HCT116 (cell line): ENCODE measurements around the gene EARS2. TPM values are rescaled to one million over a fixed set of nuclear protein-coding genes. Genes with fewer than 3 reads are reported as not detected.

ENCODE experiments used
- ATAC-seq: fragments of 200-7000 bp; cut with Tn5 transposase; 2 replicates; pipeline ENCODE4 v1.9.1; 2020; ENCODE audit warnings: mild to moderate bottlenecking, moderate library complexity
- BruUV-seq: library from RNA; stranded (reverse); fragments of 400-500 nt; replicated peaks from 2 replicates; lab custom pipeline; 2021; lab: Mats Ljungman, UMichigan
- CTCF ChIA-PET: fragments of 300-600 bp; sonication (Branson Sonifier 250); formaldehyde crosslinking; loops from one replicate; lab custom pipeline; 2021; ENCODE audit warnings: antibody characterized with exemption; lab: Charles Lee
- POLR2A ChIA-PET: fragments of 300-600, 350-600 bp; sonication (Branson Sonifier 250); formaldehyde crosslinking; loops from one replicate; lab custom pipeline; 2021; ENCODE audit warnings: antibody characterized with exemption; lab: Charles Lee
- RAD21 ChIA-PET, 2 experiments: fragments of 300-600 bp; sonication (Branson Sonifier 250); formaldehyde crosslinking; loops; one replicate each; lab custom pipeline; 2023; ENCODE audit warnings: low total read pairs in 2 of 2; ENCODE audit not compliant: uncharacterized antibody in 2 of 2, unreplicated experiment in 2 of 2, low non-redundant PET in 1 of 2; lab: Charles Lee
- DNase-seq: peaks from one replicate; pipeline ENCODE4 v3.0.0-alpha.2; 2010; ENCODE audit warnings: low read depth, low spot score
- H2AFZ ChIP-seq: fragments of 200-600 bp; shearing (Covaris generic), sonication (generic); 2 replicates; pipeline ENCODE4 v1.6.1; 2017; ENCODE audit warnings: low read depth, mixed run types, mixed read lengths, antibody characterized with exemption, low read length; ENCODE audit not compliant: poor library complexity, severe bottlenecking
- H3K27ac ChIP-seq: 2 replicates; pipeline ENCODE4 v1.5.1; 2012; ENCODE audit warnings: low read depth, low read length
- H3K27me3 ChIP-seq: fragments of 200-600 bp; sonication (generic); 2 replicates; pipeline ENCODE4 v1.6.1; 2016; ENCODE audit warnings: mixed run types, low read length, mixed read lengths; ENCODE audit not compliant: insufficient read depth
- H3K36me3 ChIP-seq, 2 experiments: fragments of 200-500 bp in 1 of 2; fragments of 200-600 bp in 1 of 2; sonication (Bioruptor generic) in 1 of 2; sonication (generic) in 1 of 2; 2 replicates each; pipeline versions ENCODE4 v1.5.1 to v1.6.1; 2014 to 2016; ENCODE audit warnings: low read length in 2 of 2, inconsistent platforms in 1 of 2, mixed read lengths in 1 of 2, mixed run types in 1 of 2; ENCODE audit not compliant: insufficient read depth in 2 of 2, control insufficient read depth in 1 of 2
- H3K4me1 ChIP-seq, 2 experiments: fragments of 200-600 bp in 1 of 2; sonication (generic) in 1 of 2; 2 replicates each; pipeline versions ENCODE4 v1.5.1 to v1.6.1; 2012 to 2017; ENCODE audit warnings: low read length in 2 of 2, inconsistent platforms in 1 of 2, mild to moderate bottlenecking in 1 of 2, mixed read lengths in 1 of 2, mixed run types in 1 of 2, moderate library complexity in 1 of 2; ENCODE audit not compliant: insufficient read depth in 2 of 2, control insufficient read depth in 1 of 2
- H3K4me2 ChIP-seq: fragments of 200-600 bp; sonication (generic); 2 replicates; pipeline ENCODE4 v1.6.1; 2017; ENCODE audit warnings: mixed run types, low read length, mixed read lengths
- H3K4me3 ChIP-seq, 2 experiments: fragments of 200-600 bp in 1 of 2; sonication (generic) in 1 of 2; replicated peaks in 1 of 2; 2 replicates each; pipeline ENCODE4 v1.5.1; 2011 to 2016; ENCODE audit warnings: low read length in 2 of 2, control low read depth in 1 of 2, low read depth in 1 of 2, mild to moderate bottlenecking in 1 of 2, mixed read lengths in 1 of 2, mixed run types in 1 of 2
- H3K79me2 ChIP-seq: fragments of 200-600 bp; sonication (generic); 2 replicates; pipeline ENCODE4 v1.6.1; 2017; ENCODE audit warnings: mild to moderate bottlenecking, mixed run types, low read length, moderate library complexity, mixed read lengths; ENCODE audit not compliant: insufficient read depth
- H3K9ac ChIP-seq: fragments of 200-600 bp; sonication (generic); 2 replicates; pipeline ENCODE4 v1.6.1; 2016; ENCODE audit warnings: low read length, mixed read lengths
- H3K9me2 ChIP-seq: fragments of 200-600 bp; sonication (generic), shearing (Covaris generic); 2 replicates; pipeline ENCODE4 v1.6.1; 2017; ENCODE audit warnings: mixed run types, mild to moderate bottlenecking, moderate library complexity; ENCODE audit not compliant: insufficient read depth
- H3K9me3 ChIP-seq, 2 experiments: fragments of 200-500 bp in 1 of 2; fragments of 200-600 bp in 1 of 2; sonication (Bioruptor generic) in 1 of 2; sonication (generic) in 1 of 2; 2 replicates each; pipeline ENCODE4 v1.6.1; 2014 to 2017; ENCODE audit warnings: low read length in 2 of 2, mixed read lengths in 2 of 2, inconsistent platforms in 1 of 2, low read depth in 1 of 2, mild to moderate bottlenecking in 1 of 2, mixed run types in 1 of 2, moderate library complexity in 1 of 2; ENCODE audit not compliant: control insufficient read depth in 1 of 2, insufficient read depth in 1 of 2
- H4K20me1 ChIP-seq: fragments of 200-600 bp; sonication (generic), shearing (Covaris generic); 2 replicates; pipeline ENCODE4 v1.6.1; 2017; ENCODE audit warnings: mixed run types, mild to moderate bottlenecking, moderate library complexity; ENCODE audit not compliant: insufficient read depth
- ATF3 ChIP-seq: IDR thresholded peaks from 2 replicates; pipeline ENCODE4 v1.6.1; 2012
- CEBPB ChIP-seq: IDR thresholded peaks from 2 replicates; pipeline ENCODE4 v1.6.1; 2012; ENCODE audit warnings: low read depth
- EGR1 ChIP-seq: IDR thresholded peaks from 2 replicates; pipeline ENCODE4 v1.6.1; 2012; ENCODE audit warnings: low read depth
- ELF1 ChIP-seq: IDR thresholded peaks from 2 replicates; pipeline ENCODE4 v1.6.1; 2012; ENCODE audit warnings: low read depth, borderline replicate concordance
- EZH2phosphoT487 ChIP-seq: fragments of 200-600 bp; IDR thresholded peaks from 2 replicates; pipeline ENCODE4 v1.6.1; 2018; ENCODE audit warnings: antibody characterized with exemption, borderline replicate concordance
- POLR2A ChIP-seq: IDR thresholded peaks from 2 replicates; pipeline ENCODE4 v1.7.0; 2011; ENCODE audit warnings: borderline replicate concordance; ENCODE audit not compliant: insufficient read depth, insufficient read length; ENCODE audit errors: extremely low read depth
- POLR2AphosphoS5 ChIP-seq: IDR thresholded peaks from 2 replicates; pipeline ENCODE4 v1.6.1; 2011; ENCODE audit warnings: mild to moderate bottlenecking, low read depth, low read length, moderate library complexity
- RAD21 ChIP-seq: IDR thresholded peaks from 2 replicates; pipeline ENCODE4 v1.6.1; 2012; ENCODE audit warnings: low read depth, mild to moderate bottlenecking
- SIN3A ChIP-seq: IDR thresholded peaks from 2 replicates; pipeline ENCODE4 v1.6.1; 2012; ENCODE audit warnings: low read depth
- SP1 ChIP-seq: IDR thresholded peaks from 2 replicates; pipeline ENCODE4 v1.6.1; 2012; ENCODE audit warnings: low read depth
- SRF ChIP-seq: IDR thresholded peaks from 2 replicates; pipeline ENCODE4 v1.6.1; 2012; ENCODE audit warnings: low read depth
- YY1 ChIP-seq: IDR thresholded peaks from 2 replicates; pipeline ENCODE4 v1.6.1; 2011; ENCODE audit warnings: low read length, low read depth, moderate library complexity, mild to moderate bottlenecking; ENCODE audit not compliant: insufficient replicate concordance; ENCODE audit errors: extremely low read depth
- ZBTB33 ChIP-seq: IDR thresholded peaks from 2 replicates; pipeline ENCODE4 v1.6.1; 2011; ENCODE audit warnings: mild to moderate bottlenecking, low read length, moderate library complexity; ENCODE audit not compliant: insufficient replicate concordance; ENCODE audit errors: extremely low read depth
- ZFX ChIP-seq: fragments of 450-650 bp; IDR thresholded peaks from 2 replicates; pipeline ENCODE4 v1.6.1; 2017
- ZNF274 ChIP-seq: fragments of 200-500 bp; sonication (Bioruptor generic); IDR thresholded peaks from 2 replicates; pipeline ENCODE4 v1.6.1; 2014; ENCODE audit warnings: mild to moderate bottlenecking, low read depth, low read length, inconsistent platforms
- intact Hi-C: fragments of 100-400 bp; cut with micrococcal nuclease; formaldehyde crosslinking; loops from 2 replicates; pipeline ENCODE4 v1.10.0; 2022
- total RNA-seq: library from RNA; stranded (reverse); gene quantifications from one replicate; pipeline ENCODE4 v1.2.1, GENCODE V29; 2021; ENCODE audit not compliant: unreplicated experiment
- TF ChIP-seq, protein P1 (sequence below), 3 experiments: fragments of 200-600 bp in 1 of 3; sonication (generic) in 1 of 3; IDR thresholded peaks in 2 of 3; conservative IDR thresholded peaks in 1 of 3; 2 replicates each; pipeline ENCODE4 v1.5.1; 2012 to 2017; ENCODE audit warnings: low read depth in 2 of 3, low read length in 2 of 3, antibody characterized with exemption in 1 of 3, borderline replicate concordance in 1 of 3, control low read depth in 1 of 3, mild to moderate bottlenecking in 1 of 3, mixed read lengths in 1 of 3, mixed run types in 1 of 3, moderate library complexity in 1 of 3; ENCODE audit not compliant: insufficient read depth in 1 of 3
- TF ChIP-seq, protein P2 (sequence below): IDR thresholded peaks from 2 replicates; pipeline ENCODE4 v1.6.1; 2012
- TF ChIP-seq, protein P3 (sequence below): IDR thresholded peaks from 2 replicates; pipeline ENCODE4 v1.6.1; 2012; ENCODE audit warnings: low read depth

Gene EARS2
- total RNA-seq, 1 experiment from 2014 or later = 35.6 TPM

- BruUV-seq = no TSS peak
- H3K9ac ChIP-seq = no peak overlapping the region
- H3K36me3 ChIP-seq = peaks cover 31 to 32% of the 10 kb centered on the region in 2 experiments
- H3K9me2 ChIP-seq = no peaks in the 10 kb centered on the region
- ATAC-seq (no peak), DNase-seq (no peak)
- no peak overlapping the region for H3K4me2 ChIP-seq
- no peak overlapping the region for H2AFZ ChIP-seq
- H3K27me3 ChIP-seq = no peaks in the 10 kb centered on the region
- intact Hi-C loops = no loop called here
- H3K9me3 ChIP-seq = no peaks in the 10 kb centered on the region
- ChIA-PET RAD21 (no interaction called here), CTCF (interaction anchor here (1.4 kb wide), 1 partner anchor 15 kb away, joined by 4 read pairs; no protein-coding TSS in a partner anchor), POLR2A (no interaction called here)
- H3K27ac ChIP-seq = no peak overlapping the region
- H4K20me1 ChIP-seq = no peaks in the 10 kb centered on the region
- TF ChIP-seq POLR2AphosphoS5 (no peak), ZBTB33 (no peak), ZFX (no peak), SRF (no peak), CEBPB (no peak), POLR2A (no peak), RAD21 (no peak), ZNF274 (no peak), YY1 (no peak), ELF1 (no peak), ATF3 (no peak), SIN3A (no peak), EGR1 (no peak), SP1 (no peak), EZH2phosphoT487 (no peak)
- TF ChIP-seq, protein P1, sequence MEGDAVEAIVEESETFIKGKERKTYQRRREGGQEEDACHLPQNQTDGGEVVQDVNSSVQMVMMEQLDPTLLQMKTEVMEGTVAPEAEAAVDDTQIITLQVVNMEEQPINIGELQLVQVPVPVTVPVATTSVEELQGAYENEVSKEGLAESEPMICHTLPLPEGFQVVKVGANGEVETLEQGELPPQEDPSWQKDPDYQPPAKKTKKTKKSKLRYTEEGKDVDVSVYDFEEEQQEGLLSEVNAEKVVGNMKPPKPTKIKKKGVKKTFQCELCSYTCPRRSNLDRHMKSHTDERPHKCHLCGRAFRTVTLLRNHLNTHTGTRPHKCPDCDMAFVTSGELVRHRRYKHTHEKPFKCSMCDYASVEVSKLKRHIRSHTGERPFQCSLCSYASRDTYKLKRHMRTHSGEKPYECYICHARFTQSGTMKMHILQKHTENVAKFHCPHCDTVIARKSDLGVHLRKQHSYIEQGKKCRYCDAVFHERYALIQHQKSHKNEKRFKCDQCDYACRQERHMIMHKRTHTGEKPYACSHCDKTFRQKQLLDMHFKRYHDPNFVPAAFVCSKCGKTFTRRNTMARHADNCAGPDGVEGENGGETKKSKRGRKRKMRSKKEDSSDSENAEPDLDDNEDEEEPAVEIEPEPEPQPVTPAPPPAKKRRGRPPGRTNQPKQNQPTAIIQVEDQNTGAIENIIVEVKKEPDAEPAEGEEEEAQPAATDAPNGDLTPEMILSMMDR (IDR thresholded peaks at IDR 0.05 in 2 of 3, conservative IDR thresholded peaks at IDR 0.05 in 1 of 3; ENCODE audit: borderline replicate concordance in 1 of 3, insufficient read depth in 1 of 3, low read depth in 2 of 3, low read length in 2 of 3) = no peak
- TF ChIP-seq, protein P2, sequence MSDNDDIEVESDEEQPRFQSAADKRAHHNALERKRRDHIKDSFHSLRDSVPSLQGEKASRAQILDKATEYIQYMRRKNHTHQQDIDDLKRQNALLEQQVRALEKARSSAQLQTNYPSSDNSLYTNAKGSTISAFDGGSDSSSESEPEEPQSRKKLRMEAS = no peak
- TF ChIP-seq, protein P3, sequence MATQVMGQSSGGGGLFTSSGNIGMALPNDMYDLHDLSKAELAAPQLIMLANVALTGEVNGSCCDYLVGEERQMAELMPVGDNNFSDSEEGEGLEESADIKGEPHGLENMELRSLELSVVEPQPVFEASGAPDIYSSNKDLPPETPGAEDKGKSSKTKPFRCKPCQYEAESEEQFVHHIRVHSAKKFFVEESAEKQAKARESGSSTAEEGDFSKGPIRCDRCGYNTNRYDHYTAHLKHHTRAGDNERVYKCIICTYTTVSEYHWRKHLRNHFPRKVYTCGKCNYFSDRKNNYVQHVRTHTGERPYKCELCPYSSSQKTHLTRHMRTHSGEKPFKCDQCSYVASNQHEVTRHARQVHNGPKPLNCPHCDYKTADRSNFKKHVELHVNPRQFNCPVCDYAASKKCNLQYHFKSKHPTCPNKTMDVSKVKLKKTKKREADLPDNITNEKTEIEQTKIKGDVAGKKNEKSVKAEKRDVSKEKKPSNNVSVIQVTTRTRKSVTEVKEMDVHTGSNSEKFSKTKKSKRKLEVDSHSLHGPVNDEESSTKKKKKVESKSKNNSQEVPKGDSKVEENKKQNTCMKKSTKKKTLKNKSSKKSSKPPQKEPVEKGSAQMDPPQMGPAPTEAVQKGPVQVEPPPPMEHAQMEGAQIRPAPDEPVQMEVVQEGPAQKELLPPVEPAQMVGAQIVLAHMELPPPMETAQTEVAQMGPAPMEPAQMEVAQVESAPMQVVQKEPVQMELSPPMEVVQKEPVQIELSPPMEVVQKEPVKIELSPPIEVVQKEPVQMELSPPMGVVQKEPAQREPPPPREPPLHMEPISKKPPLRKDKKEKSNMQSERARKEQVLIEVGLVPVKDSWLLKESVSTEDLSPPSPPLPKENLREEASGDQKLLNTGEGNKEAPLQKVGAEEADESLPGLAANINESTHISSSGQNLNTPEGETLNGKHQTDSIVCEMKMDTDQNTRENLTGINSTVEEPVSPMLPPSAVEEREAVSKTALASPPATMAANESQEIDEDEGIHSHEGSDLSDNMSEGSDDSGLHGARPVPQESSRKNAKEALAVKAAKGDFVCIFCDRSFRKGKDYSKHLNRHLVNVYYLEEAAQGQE = no peak
- no peak overlapping the region for H3K4me3 ChIP-seq
- H3K79me2 ChIP-seq = peaks cover 23% of the 10 kb centered on the region
- H3K4me1 ChIP-seq = no peaks in the 10 kb centered on the region
Measured at GRCh38 chr16:23581764-23582163, 24.6 kb upstream of the EARS2 start.
